ENCODE measurements around the gene AMER3.

- TF ChIP-seq, protein P1, sequence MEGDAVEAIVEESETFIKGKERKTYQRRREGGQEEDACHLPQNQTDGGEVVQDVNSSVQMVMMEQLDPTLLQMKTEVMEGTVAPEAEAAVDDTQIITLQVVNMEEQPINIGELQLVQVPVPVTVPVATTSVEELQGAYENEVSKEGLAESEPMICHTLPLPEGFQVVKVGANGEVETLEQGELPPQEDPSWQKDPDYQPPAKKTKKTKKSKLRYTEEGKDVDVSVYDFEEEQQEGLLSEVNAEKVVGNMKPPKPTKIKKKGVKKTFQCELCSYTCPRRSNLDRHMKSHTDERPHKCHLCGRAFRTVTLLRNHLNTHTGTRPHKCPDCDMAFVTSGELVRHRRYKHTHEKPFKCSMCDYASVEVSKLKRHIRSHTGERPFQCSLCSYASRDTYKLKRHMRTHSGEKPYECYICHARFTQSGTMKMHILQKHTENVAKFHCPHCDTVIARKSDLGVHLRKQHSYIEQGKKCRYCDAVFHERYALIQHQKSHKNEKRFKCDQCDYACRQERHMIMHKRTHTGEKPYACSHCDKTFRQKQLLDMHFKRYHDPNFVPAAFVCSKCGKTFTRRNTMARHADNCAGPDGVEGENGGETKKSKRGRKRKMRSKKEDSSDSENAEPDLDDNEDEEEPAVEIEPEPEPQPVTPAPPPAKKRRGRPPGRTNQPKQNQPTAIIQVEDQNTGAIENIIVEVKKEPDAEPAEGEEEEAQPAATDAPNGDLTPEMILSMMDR (IDR thresholded peaks at IDR 0.05), result no peak
- TF ChIP-seq, protein P2, sequence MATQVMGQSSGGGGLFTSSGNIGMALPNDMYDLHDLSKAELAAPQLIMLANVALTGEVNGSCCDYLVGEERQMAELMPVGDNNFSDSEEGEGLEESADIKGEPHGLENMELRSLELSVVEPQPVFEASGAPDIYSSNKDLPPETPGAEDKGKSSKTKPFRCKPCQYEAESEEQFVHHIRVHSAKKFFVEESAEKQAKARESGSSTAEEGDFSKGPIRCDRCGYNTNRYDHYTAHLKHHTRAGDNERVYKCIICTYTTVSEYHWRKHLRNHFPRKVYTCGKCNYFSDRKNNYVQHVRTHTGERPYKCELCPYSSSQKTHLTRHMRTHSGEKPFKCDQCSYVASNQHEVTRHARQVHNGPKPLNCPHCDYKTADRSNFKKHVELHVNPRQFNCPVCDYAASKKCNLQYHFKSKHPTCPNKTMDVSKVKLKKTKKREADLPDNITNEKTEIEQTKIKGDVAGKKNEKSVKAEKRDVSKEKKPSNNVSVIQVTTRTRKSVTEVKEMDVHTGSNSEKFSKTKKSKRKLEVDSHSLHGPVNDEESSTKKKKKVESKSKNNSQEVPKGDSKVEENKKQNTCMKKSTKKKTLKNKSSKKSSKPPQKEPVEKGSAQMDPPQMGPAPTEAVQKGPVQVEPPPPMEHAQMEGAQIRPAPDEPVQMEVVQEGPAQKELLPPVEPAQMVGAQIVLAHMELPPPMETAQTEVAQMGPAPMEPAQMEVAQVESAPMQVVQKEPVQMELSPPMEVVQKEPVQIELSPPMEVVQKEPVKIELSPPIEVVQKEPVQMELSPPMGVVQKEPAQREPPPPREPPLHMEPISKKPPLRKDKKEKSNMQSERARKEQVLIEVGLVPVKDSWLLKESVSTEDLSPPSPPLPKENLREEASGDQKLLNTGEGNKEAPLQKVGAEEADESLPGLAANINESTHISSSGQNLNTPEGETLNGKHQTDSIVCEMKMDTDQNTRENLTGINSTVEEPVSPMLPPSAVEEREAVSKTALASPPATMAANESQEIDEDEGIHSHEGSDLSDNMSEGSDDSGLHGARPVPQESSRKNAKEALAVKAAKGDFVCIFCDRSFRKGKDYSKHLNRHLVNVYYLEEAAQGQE (IDR thresholded peaks at IDR 0.05; ENCODE audit: insufficient read depth in 1 of 2, low read depth in 2 of 2, low read length in 1 of 2), result no peak
- TF ChIP-seq POLR2AphosphoS5 (IDR thresholded peaks at IDR 0.05; ENCODE audit: low read depth, low read length), result no peak
- no peak for TF ChIP-seq SIN3A (IDR thresholded peaks at IDR 0.05; ENCODE audit: borderline replicate concordance, insufficient read depth, low read depth, low read length)
- no peak for TF ChIP-seq TCF7L2 (IDR thresholded peaks at IDR 0.05; ENCODE audit: low read depth, low read length)
These were observed 52.5 kb downstream of the AMER3 start for GRCh38 chr2:130807659-130808385.

All from Panc1 (cell line).